Aorta (tissue), 5 donors: ENCODE measurements around the gene NIN. TPM values are rescaled to one million over a fixed set of nuclear protein-coding genes. Genes with fewer than 3 reads are reported as not detected.

Source experiments
- ATAC-seq: fragments of 200-7000 bp; cut with Tn5 transposase; one replicate; pipeline ENCODE4 v1.9.1; 2022; ENCODE audit warnings: moderate library complexity; ENCODE audit not compliant: low FRiP score
- DNase-seq, 2 donors: peaks; one replicate each; pipeline ENCODE4 v3.0.0-alpha.2; 2020
- H3K27ac ChIP-seq, 2 donors: one replicate each; pipeline ENCODE4 v1.5.1; 2013; ENCODE audit warnings: low read length in 2 of 2, mild to moderate bottlenecking in 2 of 2, moderate library complexity in 2 of 2, control low read depth in 1 of 2, inconsistent platforms in 1 of 2, low read depth in 1 of 2
- H3K27me3 ChIP-seq, 2 donors: one replicate each; pipeline ENCODE4 v1.6.1; 2013; ENCODE audit warnings: control low read depth in 1 of 2, low read length in 1 of 2, mild to moderate bottlenecking in 1 of 2, moderate library complexity in 1 of 2; ENCODE audit not compliant: insufficient read depth in 2 of 2, control insufficient read depth in 1 of 2
- H3K36me3 ChIP-seq, 2 donors: one replicate each; pipeline ENCODE4 v1.6.1; 2013; ENCODE audit warnings: control low read depth in 1 of 2, low read length in 1 of 2, mild to moderate bottlenecking in 1 of 2; ENCODE audit not compliant: insufficient read depth in 2 of 2, control insufficient read depth in 1 of 2
- H3K4me1 ChIP-seq, 2 donors: one replicate each; pipeline ENCODE4 v1.6.1; 2013; ENCODE audit warnings: low read length in 2 of 2, control low read depth in 1 of 2, mild to moderate bottlenecking in 1 of 2, moderate library complexity in 1 of 2; ENCODE audit not compliant: insufficient read depth in 2 of 2, control insufficient read depth in 1 of 2
- H3K4me3 ChIP-seq, 2 donors: one replicate each; pipeline ENCODE4 v1.5.1; 2013; ENCODE audit warnings: low read length in 2 of 2, control low read depth in 1 of 2, mild to moderate bottlenecking in 1 of 2
- H3K9me3 ChIP-seq: one replicate; pipeline ENCODE4 v1.6.1; 2013; ENCODE audit warnings: mild to moderate bottlenecking, low read length; ENCODE audit not compliant: control insufficient read depth
- WGBS, 2 donors: extraction: QIAGEN DNeasy Blood & Tissue Kit; methylation state at CpG; one replicate each; pipeline ENCODE4 v1.1.7; 2013; 5-methylcytosine and 5-hydroxymethylcytosine counted together
- intact Hi-C, 2 donors: fragments of 100-400 bp; cut with DNase I; formaldehyde crosslinking; loops; one replicate each; pipeline versions ENCODE4 v1.14.2 to v1.15.0; 2022
- polyA plus RNA-seq, 2 donors: library from polyadenylated mRNA; stranded (reverse); fragments of 200-250 nt; gene quantifications; one replicate each; pipeline ENCODE4 v1.2.3, GENCODE V29; 2013
- total RNA-seq, 2 donors: library from RNA; stranded (reverse); fragmentation: NEBNext Ultra II Directional; extraction: Animal tissue kit (Norgen Biotek cat#: 25700); gene quantifications; one replicate each; pipeline ENCODE4 v1.2.1, GENCODE V29; 2021
- donor health status: healthy with polysubstance abuse.
- donor health status: Bipolar disorder and iron deficiency.
- donor health status: DM: no; HTN: no; CAD: no.
- donor health status: DM: no; HTN: no; CAD: no.
- donor health status: DM: yes; HTN: yes; CAD: no.

The NIN gene
- total and polyA plus RNA-seq, 4 donors = 7.7 to 57.7 (median 31.2) TPM

GRCh38 chr14:50864237-50864636, 33.3 kb upstream of the NIN start:
- no peak overlapping the region for H3K4me3 ChIP-seq
- H3K9me3 ChIP-seq = peaks cover 1% of the 10 kb centered on the region
- ATAC-seq = no peak
- H3K27me3 ChIP-seq = no peaks in the 10 kb centered on the region
- intact Hi-C loops = loop anchor here (5.0 to 10.0 kb wide), 2 partner anchors 259 to 262 kb away; no protein-coding TSS in a partner anchor
- DNase-seq = no peak
- H3K4me1 ChIP-seq = no peaks in the 10 kb centered on the region
- H3K36me3 ChIP-seq = no peaks in the 10 kb centered on the region
- H3K27ac ChIP-seq = no peak overlapping the region

GRCh38 chr14:50862036-50862570, 31.1 kb upstream of the NIN start:
- DNase-seq = no peak
- Histone ChIP-seq H3K4me1 (no peaks in the 10 kb centered on the region), H3K9me3 (peaks cover 1% of the 10 kb centered on the region), H3K36me3 (no peaks in the 10 kb centered on the region), H3K4me3 (no peak overlapping the region), H3K27me3 (no peaks in the 10 kb centered on the region), H3K27ac (no peak overlapping the region)
- ATAC-seq = no peak
- 74 to 78% methylated on average over 4 of the region's 4 CpGs for WGBS, 2 donors
- intact Hi-C loops = loop anchor here (5.0 to 10.0 kb wide), 2 partner anchors 257 to 260 kb away; no protein-coding TSS in a partner anchor

GRCh38 chr14:50860478-50861086, 29.6 kb upstream of the NIN start:
- H3K27me3 ChIP-seq = no peaks in the 10 kb centered on the region
- no peaks in the 10 kb centered on the region for H3K4me1 ChIP-seq
- DNase-seq (peak; percentile 87 to 90), ATAC-seq (peak; percentile 87)
- 4% methylated on average over 6 of the region's 6 CpGs for WGBS, 2 donors
- H3K27ac ChIP-seq = no peak overlapping the region
- peak overlapping the region; percentile 46 for H3K4me3 ChIP-seq
- H3K36me3 ChIP-seq = no peaks in the 10 kb centered on the region
- no peaks in the 10 kb centered on the region for H3K9me3 ChIP-seq
- intact Hi-C loops = loop anchor here (5.0 to 10.0 kb wide), 2 partner anchors 256 to 258 kb away; no protein-coding TSS in a partner anchor

- 0% methylated on average over 1 of the region's 1 CpG for whole genome bisulfite sequencing, 2 donors
- Histone ChIP-seq H3K27me3 (no peaks in the 10 kb centered on the region), H3K9me3 (no peaks in the 10 kb centered on the region), H3K4me3 (peak overlapping the region in 1 of 2 donors; percentile 46), H3K4me1 (no peaks in the 10 kb centered on the region), H3K36me3 (no peaks in the 10 kb centered on the region), H3K27ac (no peak overlapping the region)
- ATAC-seq (peak; percentile 21), DNase-seq (no peak)
- intact Hi-C loops = no loop called here
Observed at GRCh38 chr14:50859296-50859624, 28.3 kb upstream of the NIN start.

- Histone ChIP-seq H3K9me3 (no peaks in the 10 kb centered on the region), H3K4me3 (no peak overlapping the region), H3K27ac (no peak overlapping the region), H3K4me1 (no peaks in the 10 kb centered on the region), H3K27me3 (no peaks in the 10 kb centered on the region), H3K36me3 (no peaks in the 10 kb centered on the region)
- 82 to 87% methylated on average over 5 of the region's 5 CpGs for WGBS, 2 donors
- DNase-seq = no peak
- ATAC-seq = no peak
- intact Hi-C loops = no loop called here
Observed at GRCh38 chr14:50856660-50857059, 25.7 kb upstream of the NIN start.

- intact Hi-C loops = no loop called here
- DNase-seq (no peak), ATAC-seq (no peak)
- H3K36me3 ChIP-seq = no peaks in the 10 kb centered on the region
- 37 to 43% methylated on average over 1 of the region's 1 CpG for WGBS, 2 donors
- no peaks in the 10 kb centered on the region for H3K9me3 ChIP-seq
- H3K27ac ChIP-seq = no peak overlapping the region
- H3K4me3 ChIP-seq = no peak overlapping the region
- H3K27me3 ChIP-seq = no peaks in the 10 kb centered on the region
- H3K4me1 ChIP-seq = no peaks in the 10 kb centered on the region
Observed at GRCh38 chr14:50855558-50855957, 24.6 kb upstream of the NIN start.

- DNase-seq = no peak
- no peak overlapping the region for H3K4me3 ChIP-seq
- ATAC-seq = no peak
- intact Hi-C loops = no loop called here
- H3K4me1 ChIP-seq = no peaks in the 10 kb centered on the region
- H3K27me3 ChIP-seq = no peaks in the 10 kb centered on the region
- H3K36me3 ChIP-seq = no peaks in the 10 kb centered on the region
- no peak overlapping the region for H3K27ac ChIP-seq
- WGBS, 2 donors = 88 to 91% methylated on average over 5 of the region's 5 CpGs
- H3K9me3 ChIP-seq = no peaks in the 10 kb centered on the region
Observed at GRCh38 chr14:50854521-50854920, 23.6 kb upstream of the NIN start.

GRCh38 chr14:50853891-50854290, 22.9 kb upstream of the NIN start:
- Histone ChIP-seq H3K27me3 (no peaks in the 10 kb centered on the region), H3K9me3 (no peaks in the 10 kb centered on the region), H3K4me1 (no peaks in the 10 kb centered on the region), H3K27ac (no peak overlapping the region), H3K4me3 (no peak overlapping the region), H3K36me3 (no peaks in the 10 kb centered on the region)
- intact Hi-C loops = no loop called here
- no peak for DNase-seq
- no peak for ATAC-seq

GRCh38 chr14:50846226-50846880, 15.4 kb upstream of the NIN start:
- H3K9me3 ChIP-seq = no peaks in the 10 kb centered on the region
- no peak for ATAC-seq

More at GRCh38 chr14:50846226-50846880, 15.4 kb upstream of the NIN start:
- Histone ChIP-seq H3K4me1 (no peaks in the 10 kb centered on the region), H3K36me3 (no peaks in the 10 kb centered on the region), H3K4me3 (no peak overlapping the region), H3K27ac (no peak overlapping the region), H3K27me3 (no peaks in the 10 kb centered on the region)
- no peak for DNase-seq
- intact Hi-C loops = no loop called here
- 46 to 53% methylated on average over 8 of the region's 8 CpGs for WGBS, 2 donors
